Kidney epithelial cell (primary cell): ENCODE measurements around the gene QPRT. TPM values are rescaled to one million over a fixed set of nuclear protein-coding genes. Genes with fewer than 3 reads are reported as not detected.

Experiments used
- DNase-seq: peaks from one replicate; pipeline ENCODE4 v3.0.0-alpha.2; 2010; ENCODE audit warnings: low read depth
- H3K27me3 ChIP-seq: 2 replicates; pipeline ENCODE4 v1.6.0; 2011; ENCODE audit warnings: low read length; ENCODE audit not compliant: control insufficient read depth, insufficient read depth
- H3K36me3 ChIP-seq: 2 replicates; pipeline ENCODE4 v1.5.1; 2011; ENCODE audit warnings: low read length; ENCODE audit not compliant: control insufficient read depth, insufficient read depth
- H3K4me3 ChIP-seq: 2 replicates; pipeline ENCODE4 v1.5.1; 2011; ENCODE audit warnings: low read depth, mild to moderate bottlenecking, control low read depth, low read length
- total RNA-seq: library from RNA; depleted of rRNA; stranded (reverse); fragments of >200 nt; gene quantifications from 2 replicates; pipeline ENCODE4 v1.2.3, GENCODE V29; 2015
- TF ChIP-seq, protein P1 (sequence below): IDR thresholded peaks from 2 replicates; pipeline ENCODE4 v1.5.1; 2011; ENCODE audit warnings: mild to moderate bottlenecking, moderate library complexity, low read length, control low read depth, inconsistent platforms; ENCODE audit not compliant: insufficient read depth, poor library complexity, severe bottlenecking

Gene QPRT
- total RNA-seq, 1 donor from 2014 or later: 47.9 TPM

- TF ChIP-seq, protein P1, sequence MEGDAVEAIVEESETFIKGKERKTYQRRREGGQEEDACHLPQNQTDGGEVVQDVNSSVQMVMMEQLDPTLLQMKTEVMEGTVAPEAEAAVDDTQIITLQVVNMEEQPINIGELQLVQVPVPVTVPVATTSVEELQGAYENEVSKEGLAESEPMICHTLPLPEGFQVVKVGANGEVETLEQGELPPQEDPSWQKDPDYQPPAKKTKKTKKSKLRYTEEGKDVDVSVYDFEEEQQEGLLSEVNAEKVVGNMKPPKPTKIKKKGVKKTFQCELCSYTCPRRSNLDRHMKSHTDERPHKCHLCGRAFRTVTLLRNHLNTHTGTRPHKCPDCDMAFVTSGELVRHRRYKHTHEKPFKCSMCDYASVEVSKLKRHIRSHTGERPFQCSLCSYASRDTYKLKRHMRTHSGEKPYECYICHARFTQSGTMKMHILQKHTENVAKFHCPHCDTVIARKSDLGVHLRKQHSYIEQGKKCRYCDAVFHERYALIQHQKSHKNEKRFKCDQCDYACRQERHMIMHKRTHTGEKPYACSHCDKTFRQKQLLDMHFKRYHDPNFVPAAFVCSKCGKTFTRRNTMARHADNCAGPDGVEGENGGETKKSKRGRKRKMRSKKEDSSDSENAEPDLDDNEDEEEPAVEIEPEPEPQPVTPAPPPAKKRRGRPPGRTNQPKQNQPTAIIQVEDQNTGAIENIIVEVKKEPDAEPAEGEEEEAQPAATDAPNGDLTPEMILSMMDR: peak; percentile 63
- Histone ChIP-seq H3K4me3 (no peak overlapping the region), H3K36me3 (no peaks in the 10 kb centered on the region), H3K27me3 (no peaks in the 10 kb centered on the region)
- DNase-seq: peak; percentile 57
These were observed 31.5 kb downstream of the QPRT start for GRCh38 chr16:29710227-29711219.

DNA sequence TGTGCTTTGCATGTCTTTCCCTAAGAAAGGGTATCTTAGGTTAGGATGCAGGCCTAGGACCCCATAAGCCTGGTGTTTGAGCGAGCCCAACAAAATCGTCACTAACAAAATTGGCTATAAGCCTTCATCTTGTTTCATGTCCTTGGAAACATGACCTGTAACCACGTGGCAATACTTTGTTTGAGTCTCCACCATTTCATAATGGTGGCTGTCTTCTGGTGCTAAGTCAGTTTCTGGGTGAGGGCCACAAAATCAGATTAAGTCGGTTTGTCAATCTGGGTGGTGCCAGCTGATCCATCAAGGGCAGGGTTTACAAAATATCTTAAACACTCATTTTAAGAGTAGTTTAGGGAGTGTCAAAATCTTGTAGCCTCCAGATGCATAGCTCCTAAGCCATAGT is 33.8 kb downstream of the QPRT start:
- no peak overlapping the region for H3K4me3 ChIP-seq
- no peaks in the 10 kb centered on the region for H3K27me3 ChIP-seq
- DNase-seq: no peak
- H3K36me3 ChIP-seq: no peaks in the 10 kb centered on the region
- TF ChIP-seq, protein P1: no peak

GRCh38 chr16:29714396-29714795 is 35.4 kb downstream of the QPRT start:
- H3K27me3 ChIP-seq: no peaks in the 10 kb centered on the region
- TF ChIP-seq, protein P1: no peak
- H3K4me3 ChIP-seq: no peak overlapping the region
- H3K36me3 ChIP-seq: no peaks in the 10 kb centered on the region
- DNase-seq: no peak

DNA sequence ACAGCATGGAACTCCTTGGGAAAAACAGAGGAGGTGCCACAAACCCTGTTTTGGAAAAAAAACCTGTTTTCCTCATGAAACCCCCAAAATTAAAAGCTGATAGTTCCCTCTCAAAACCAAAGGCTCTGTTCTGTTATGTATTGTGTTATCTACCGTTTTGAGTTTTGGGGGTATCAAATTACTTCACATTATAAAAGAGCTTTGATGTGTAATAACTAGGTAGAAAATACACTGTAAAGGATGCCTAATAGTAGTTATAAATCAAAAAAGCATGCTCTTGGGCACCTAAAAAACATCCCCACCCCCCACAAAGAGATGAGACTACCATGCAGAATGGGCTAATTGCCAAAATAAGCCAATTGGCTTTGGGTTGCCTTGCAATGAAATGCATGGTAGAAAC is 36.0 kb downstream of the QPRT start:
- H3K36me3 ChIP-seq: no peaks in the 10 kb centered on the region
- TF ChIP-seq, protein P1: no peak
- H3K27me3 ChIP-seq: no peaks in the 10 kb centered on the region
- H3K4me3 ChIP-seq: no peak overlapping the region
- DNase-seq: no peak

DNA sequence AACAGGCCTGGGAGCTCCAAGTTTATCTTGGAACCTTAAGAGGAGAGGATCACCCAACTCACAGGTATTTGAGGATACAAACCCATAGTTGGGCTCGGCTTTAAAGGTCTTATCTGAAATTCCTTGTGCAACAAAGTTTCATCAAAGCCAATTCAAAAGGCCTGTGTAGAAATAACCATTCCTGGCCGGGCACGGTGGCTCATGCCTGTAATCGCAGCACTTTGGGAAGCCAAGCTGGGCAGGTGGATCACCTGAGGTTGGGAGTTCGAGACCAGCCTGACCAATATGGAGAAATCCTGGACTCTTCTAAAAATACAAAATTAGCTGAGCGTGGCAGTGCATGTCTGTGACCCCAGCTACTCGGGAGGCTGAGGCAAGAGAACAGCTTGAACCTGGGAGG is 38.1 kb downstream of the QPRT start:
- Histone ChIP-seq H3K4me3 (no peak overlapping the region), H3K36me3 (no peaks in the 10 kb centered on the region), H3K27me3 (no peaks in the 10 kb centered on the region)
- TF ChIP-seq, protein P1: no peak
- no peak for DNase-seq

DNA sequence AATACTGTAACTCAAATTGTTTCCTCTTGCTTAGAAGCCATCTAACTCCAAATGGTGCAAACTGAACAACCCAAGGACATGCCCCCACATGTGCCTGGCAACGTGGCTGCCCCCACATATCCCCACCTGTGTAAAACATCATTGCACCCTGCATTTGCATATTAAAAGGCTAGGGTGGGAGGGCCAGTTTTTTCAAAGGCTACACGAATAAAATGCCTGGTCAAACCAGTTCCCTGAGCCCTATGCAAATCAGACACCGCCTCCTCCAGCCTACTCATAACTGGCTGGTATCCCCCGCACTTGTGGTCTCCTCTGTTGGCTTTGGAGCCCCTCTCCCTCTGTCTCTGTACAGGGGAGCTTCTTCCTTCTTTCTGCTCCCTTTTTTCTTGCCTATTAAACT is 40.1 kb downstream of the QPRT start:
- H3K27me3 ChIP-seq: no peaks in the 10 kb centered on the region
- DNase-seq: no peak
- no peaks in the 10 kb centered on the region for H3K36me3 ChIP-seq
- TF ChIP-seq, protein P1: no peak
- H3K4me3 ChIP-seq: no peak overlapping the region
